ENCODE measurements around the gene HELZ. TPM values are rescaled to one million over a fixed set of nuclear protein-coding genes. Genes with fewer than 3 reads are reported as not detected.

HELZ gene
- total RNA-seq, 1 donor from 2014 or later = 47.4 TPM

- no peak overlapping the region for H3K27ac Mint-ChIP-seq (ENCODE audit: unreplicated experiment)
- peaks cover 7% of the 10 kb centered on the region for H3K9me3 Mint-ChIP-seq (ENCODE audit: unreplicated experiment)
- H3K27me3 Mint-ChIP-seq (ENCODE audit: unreplicated experiment) = peaks cover 2% of the 10 kb centered on the region
- peaks cover 5% of the 10 kb centered on the region for H3K36me3 Mint-ChIP-seq (ENCODE audit: unreplicated experiment)
- TF ChIP-seq CTCF (IDR thresholded peaks at IDR 0.05; ENCODE audit: partially characterized antibody, unreplicated experiment) = no peak
- no peaks in the 10 kb centered on the region for H3K4me1 Mint-ChIP-seq (ENCODE audit: low read depth, unreplicated experiment)
- no peak overlapping the region for H3K4me3 Mint-ChIP-seq (ENCODE audit: unreplicated experiment)
- no peak for DNase-seq
Measured at GRCh38 chr17:67053438-67054000, 191.5 kb downstream of the HELZ start.

- no peak for DNase-seq
- Mint-ChIP-seq H3K4me3 (ENCODE audit: unreplicated experiment) (no peak overlapping the region), H3K4me1 (ENCODE audit: low read depth, unreplicated experiment) (no peaks in the 10 kb centered on the region), H3K27me3 (ENCODE audit: unreplicated experiment) (peaks cover 2% of the 10 kb centered on the region), H3K9me3 (ENCODE audit: unreplicated experiment) (peaks cover 10% of the 10 kb centered on the region), H3K27ac (ENCODE audit: unreplicated experiment) (no peak overlapping the region), H3K36me3 (ENCODE audit: unreplicated experiment) (peaks cover 8% of the 10 kb centered on the region)
- no peak for TF ChIP-seq CTCF (IDR thresholded peaks at IDR 0.05; ENCODE audit: partially characterized antibody, unreplicated experiment)
Measured at GRCh38 chr17:67052720-67053437, 192.1 kb downstream of the HELZ start.

GRCh38 chr17:67051837-67052236 lies 193.2 kb downstream of the HELZ start:
- TF ChIP-seq CTCF (IDR thresholded peaks at IDR 0.05; ENCODE audit: partially characterized antibody, unreplicated experiment) = no peak
- no peak for DNase-seq
- Mint-ChIP-seq H3K9me3 (ENCODE audit: unreplicated experiment) (peaks cover 14% of the 10 kb centered on the region), H3K27me3 (ENCODE audit: unreplicated experiment) (peaks cover 3% of the 10 kb centered on the region), H3K4me1 (ENCODE audit: low read depth, unreplicated experiment) (peaks cover under 1% of the 10 kb centered on the region), H3K27ac (ENCODE audit: unreplicated experiment) (no peak overlapping the region), H3K4me3 (ENCODE audit: unreplicated experiment) (no peak overlapping the region), H3K36me3 (ENCODE audit: unreplicated experiment) (peaks cover 17% of the 10 kb centered on the region)

- Mint-ChIP-seq H3K4me3 (ENCODE audit: unreplicated experiment) (no peak overlapping the region), H3K9me3 (ENCODE audit: unreplicated experiment) (peaks cover 18% of the 10 kb centered on the region), H3K27ac (ENCODE audit: unreplicated experiment) (no peak overlapping the region), H3K27me3 (ENCODE audit: unreplicated experiment) (peaks cover 8% of the 10 kb centered on the region), H3K36me3 (ENCODE audit: unreplicated experiment) (peaks cover 18% of the 10 kb centered on the region), H3K4me1 (ENCODE audit: low read depth, unreplicated experiment) (peaks cover 6% of the 10 kb centered on the region)
- DNase-seq = no peak
- TF ChIP-seq CTCF (IDR thresholded peaks at IDR 0.05; ENCODE audit: partially characterized antibody, unreplicated experiment) = no peak
Measured at GRCh38 chr17:67051155-67051538, 193.8 kb downstream of the HELZ start.

- peaks cover 18% of the 10 kb centered on the region for H3K36me3 Mint-ChIP-seq (ENCODE audit: unreplicated experiment)
- no peak for DNase-seq
- TF ChIP-seq CTCF (IDR thresholded peaks at IDR 0.05; ENCODE audit: partially characterized antibody, unreplicated experiment) = no peak
- peak overlapping the region; percentile 12 for H3K27ac Mint-ChIP-seq (ENCODE audit: unreplicated experiment)
- H3K4me1 Mint-ChIP-seq (ENCODE audit: low read depth, unreplicated experiment) = peaks cover 8% of the 10 kb centered on the region
- H3K9me3 Mint-ChIP-seq (ENCODE audit: unreplicated experiment) = peaks cover 19% of the 10 kb centered on the region
- peaks cover 10% of the 10 kb centered on the region for H3K27me3 Mint-ChIP-seq (ENCODE audit: unreplicated experiment)
- no peak overlapping the region for H3K4me3 Mint-ChIP-seq (ENCODE audit: unreplicated experiment)
Measured at GRCh38 chr17:67050471-67051154, 194.4 kb downstream of the HELZ start.
